ENCODE results near the gene KHK.

Gene KHK

DNA sequence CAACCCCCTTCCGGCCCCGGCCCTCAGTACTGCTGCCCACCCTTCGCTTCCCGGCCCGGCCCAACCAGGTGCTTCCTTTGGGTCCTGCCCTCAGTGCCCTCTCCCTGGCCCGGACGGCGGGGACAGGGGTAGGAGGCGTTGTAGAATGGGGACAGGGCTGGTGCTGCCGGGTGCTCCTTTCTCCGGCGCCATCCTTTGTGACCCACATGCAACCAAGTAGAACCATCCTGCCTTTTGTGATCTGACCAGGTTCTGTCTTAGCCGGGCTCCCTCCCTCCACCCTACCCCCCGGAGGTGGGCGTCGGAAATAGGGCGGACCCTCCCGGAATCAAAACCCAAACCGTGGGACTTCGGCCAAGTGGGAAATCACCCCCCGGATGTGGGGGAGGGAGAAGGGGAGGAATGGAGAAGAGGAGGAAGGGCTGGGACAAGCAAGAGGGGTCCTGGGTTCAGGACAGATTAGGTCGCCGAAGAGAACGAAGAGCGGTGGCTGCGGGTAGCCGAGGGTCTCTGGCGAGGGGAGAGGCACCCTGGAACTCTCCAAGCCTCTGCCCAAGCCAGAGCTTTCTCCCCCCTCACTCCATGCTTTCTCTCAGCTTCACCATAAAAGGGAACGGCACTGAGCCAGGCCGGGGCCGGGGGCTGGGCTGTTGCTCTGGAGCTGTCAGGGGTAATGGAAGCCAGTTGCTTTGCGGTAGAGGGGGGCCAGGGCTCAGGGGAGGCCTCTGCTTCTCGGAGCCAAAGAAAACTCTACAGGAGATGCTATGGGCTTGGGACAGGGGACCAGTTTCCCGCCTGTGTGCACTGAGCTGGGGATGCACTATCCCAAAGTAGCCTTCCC lies 14.4 kb upstream of the KHK start:
- no peak for TF ChIP-seq GATA2 (IDR thresholded peaks at IDR 0.05; ENCODE audit: low read depth, low read length)
- no peak for TF ChIP-seq GATA3 (IDR thresholded peaks at IDR 0.05; ENCODE audit: low read depth, low read length)

DNA sequence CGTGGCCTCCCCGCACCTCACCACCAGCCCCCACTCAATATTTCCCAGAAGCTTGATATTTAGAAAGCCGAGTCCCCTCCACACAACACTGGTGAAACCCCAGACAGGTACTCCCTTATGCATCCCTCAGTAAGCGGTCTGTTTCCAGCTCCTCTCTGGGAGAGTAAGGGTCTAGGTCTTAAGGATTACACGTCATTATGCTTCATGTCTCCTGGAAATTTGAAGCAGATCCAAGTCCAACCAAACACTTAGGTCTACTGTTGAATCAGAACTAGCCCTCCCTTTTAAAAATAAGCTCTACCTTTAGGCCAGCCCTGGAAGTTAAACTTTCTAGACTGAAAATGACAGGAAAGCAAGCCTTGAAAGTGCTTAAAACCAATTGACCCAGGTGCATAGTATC lies 13.7 kb upstream of the KHK start:
- TF ChIP-seq GATA3 (IDR thresholded peaks at IDR 0.05; ENCODE audit: low read depth, low read length) (no peak), GATA2 (IDR thresholded peaks at IDR 0.05; ENCODE audit: low read depth, low read length) (no peak)

DNA sequence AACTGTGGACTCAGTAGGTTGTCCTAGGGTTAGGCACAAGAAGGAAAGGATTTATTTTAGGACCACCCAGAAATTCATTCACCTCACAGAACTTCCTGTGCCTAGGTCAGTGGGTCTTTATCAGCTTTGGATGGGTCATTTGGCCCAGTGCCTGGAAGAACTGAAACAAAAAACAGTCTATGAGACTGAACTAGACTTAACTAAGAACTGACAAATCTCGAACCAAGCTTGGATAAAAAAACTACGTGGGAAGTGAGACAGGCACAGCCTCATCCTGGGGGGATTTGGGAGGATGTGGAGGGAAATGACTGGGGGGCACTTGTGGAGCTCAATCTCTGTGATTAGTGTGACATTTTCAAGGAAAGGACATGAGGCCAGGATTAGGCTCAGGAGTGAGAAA lies 12.8 kb upstream of the KHK start:
- TF ChIP-seq GATA3 (IDR thresholded peaks at IDR 0.05; ENCODE audit: low read depth, low read length): no peak
- TF ChIP-seq GATA2 (IDR thresholded peaks at IDR 0.05; ENCODE audit: low read depth, low read length): no peak

DNA sequence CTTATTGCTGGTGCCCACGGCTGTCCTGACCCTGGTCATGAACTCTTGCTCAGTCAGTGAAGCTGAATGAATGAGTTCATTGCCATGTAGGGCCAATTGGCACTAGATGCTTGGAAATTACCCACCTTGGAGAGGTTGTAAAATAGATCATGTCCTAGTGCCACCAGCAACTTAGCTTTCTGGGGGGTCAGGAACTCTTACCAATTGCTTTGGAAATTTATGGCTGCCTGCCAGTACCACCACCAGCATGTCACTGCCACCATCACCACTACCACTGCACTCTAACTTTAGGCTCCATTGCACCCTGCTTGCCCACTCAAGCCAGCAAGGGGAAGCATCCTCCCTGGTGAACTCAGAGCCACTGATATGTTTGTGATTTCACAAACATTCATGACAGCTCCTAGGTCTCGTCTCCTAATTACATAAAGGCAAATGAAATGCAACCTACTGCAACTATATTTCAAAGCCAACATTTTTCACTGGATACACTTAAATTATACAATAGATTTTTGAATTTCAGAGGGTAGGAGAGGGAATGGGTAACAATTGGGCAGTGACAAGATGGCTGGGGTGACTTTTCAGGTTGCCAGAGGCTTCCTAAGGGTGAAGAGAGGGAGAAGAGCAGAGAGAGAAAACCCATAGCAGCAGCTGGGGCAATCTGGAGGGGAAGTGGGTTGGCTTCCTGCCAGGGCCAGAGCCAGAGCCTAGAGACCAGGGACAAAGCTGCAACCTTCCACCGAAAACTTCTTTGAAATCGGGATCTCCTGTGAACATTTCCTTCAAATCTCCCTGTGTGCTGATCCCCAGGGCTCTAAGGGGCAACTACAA lies 11.6 kb upstream of the KHK start:
- TF ChIP-seq GATA2 (IDR thresholded peaks at IDR 0.05; ENCODE audit: low read depth, low read length) (no peak), GATA3 (IDR thresholded peaks at IDR 0.05; ENCODE audit: low read depth, low read length) (no peak)

DNA sequence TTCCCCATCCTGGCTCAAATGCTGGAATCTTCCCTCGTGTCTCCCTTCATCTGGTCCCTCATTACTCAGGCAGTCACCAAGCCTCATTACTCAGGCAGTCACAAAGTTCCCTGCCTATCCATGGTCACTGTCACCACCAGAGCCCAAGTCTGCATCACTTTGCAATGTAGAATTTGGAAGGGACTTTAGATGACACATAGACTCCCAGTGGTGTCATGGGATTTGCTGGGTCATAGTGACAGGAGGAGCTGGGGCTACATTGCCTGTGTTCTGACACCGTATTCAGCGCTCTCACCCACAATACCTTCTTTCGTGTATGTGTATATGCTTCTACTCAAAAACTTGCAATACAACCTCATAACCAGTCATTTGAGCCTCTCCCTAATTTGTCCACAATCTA lies 10.2 kb upstream of the KHK start:
- no peak for TF ChIP-seq GATA2 (IDR thresholded peaks at IDR 0.05; ENCODE audit: low read depth, low read length)
- no peak for TF ChIP-seq GATA3 (IDR thresholded peaks at IDR 0.05; ENCODE audit: low read depth, low read length)

DNA sequence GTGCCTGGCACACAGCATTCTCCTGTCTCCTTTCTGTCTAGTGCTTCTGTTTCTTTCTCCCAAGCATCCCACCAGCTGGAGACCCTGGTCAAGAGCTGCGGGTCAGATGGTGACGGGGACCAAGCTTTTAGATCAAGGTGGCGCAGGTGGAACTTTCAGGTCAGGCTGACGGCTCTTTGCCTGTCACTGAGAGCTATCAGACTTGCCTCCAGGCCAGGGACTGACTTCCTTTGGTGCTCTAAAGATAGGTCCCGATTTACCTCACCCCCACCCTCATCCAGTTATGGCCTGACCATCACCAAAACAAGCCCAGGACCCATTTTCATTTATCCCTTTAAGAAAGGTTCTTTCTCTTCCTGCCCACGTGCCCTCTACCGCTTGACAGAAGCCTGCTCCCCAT lies 9.3 kb upstream of the KHK start:
- no peak for TF ChIP-seq GATA3 (IDR thresholded peaks at IDR 0.05; ENCODE audit: low read depth, low read length)
- no peak for TF ChIP-seq GATA2 (IDR thresholded peaks at IDR 0.05; ENCODE audit: low read depth, low read length)

DNA sequence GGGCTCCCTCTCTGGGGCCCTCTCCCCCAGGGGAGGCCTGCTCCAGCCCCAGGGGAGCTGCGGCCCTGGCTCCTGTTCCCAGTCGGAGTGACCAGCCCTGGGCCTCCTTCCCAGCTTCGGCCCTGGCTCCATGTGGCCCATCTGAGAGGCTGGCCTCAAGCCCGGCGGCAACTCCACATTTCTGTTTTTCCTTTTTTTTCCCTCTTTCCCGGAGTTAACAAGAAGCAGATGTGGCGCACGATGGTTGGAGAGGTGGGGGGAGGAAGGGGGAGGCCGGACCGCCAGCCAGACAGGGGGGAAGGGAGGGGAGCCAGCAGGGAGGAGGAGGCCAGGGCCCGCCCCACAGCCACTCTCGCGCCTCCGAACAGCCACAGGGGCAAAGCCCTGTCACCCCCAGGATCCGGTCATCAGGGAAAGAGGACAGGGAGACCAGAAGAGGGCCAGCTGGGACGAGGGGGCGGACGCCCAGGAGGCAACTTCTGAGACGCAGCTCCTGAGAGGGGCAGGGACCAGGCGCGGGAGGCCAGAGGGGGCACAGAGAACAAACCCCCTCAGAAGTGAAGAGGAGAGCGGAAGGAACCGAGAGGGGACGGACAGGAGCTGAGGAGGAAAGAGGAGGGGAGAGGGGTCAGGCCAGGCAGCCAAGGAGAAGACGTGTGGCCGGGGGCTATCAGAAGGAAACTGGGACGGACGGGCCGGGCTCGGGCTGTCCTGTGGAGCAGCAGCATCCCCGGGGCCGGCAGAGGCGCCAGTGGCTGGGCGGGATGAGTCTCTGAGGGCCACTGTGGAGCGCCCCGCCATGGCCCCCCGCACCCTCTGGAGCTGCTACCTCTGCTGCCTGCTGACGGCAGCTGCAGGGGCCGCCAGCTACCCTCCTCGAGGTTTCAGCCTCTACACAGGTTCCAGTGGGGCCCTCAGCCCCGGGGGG lies 8.0 kb upstream of the KHK start, which contains the start of gene EMILIN1:
Gene EMILIN1 (plus strand): TSS at position 349 of the 928 bp plus-strand sequence. CDS start 451 bp downstream, at position 800.
- TF ChIP-seq GATA3 (IDR thresholded peaks at IDR 0.05; ENCODE audit: low read depth, low read length) (no peak), GATA2 (IDR thresholded peaks at IDR 0.05; ENCODE audit: low read depth, low read length) (no peak)

DNA sequence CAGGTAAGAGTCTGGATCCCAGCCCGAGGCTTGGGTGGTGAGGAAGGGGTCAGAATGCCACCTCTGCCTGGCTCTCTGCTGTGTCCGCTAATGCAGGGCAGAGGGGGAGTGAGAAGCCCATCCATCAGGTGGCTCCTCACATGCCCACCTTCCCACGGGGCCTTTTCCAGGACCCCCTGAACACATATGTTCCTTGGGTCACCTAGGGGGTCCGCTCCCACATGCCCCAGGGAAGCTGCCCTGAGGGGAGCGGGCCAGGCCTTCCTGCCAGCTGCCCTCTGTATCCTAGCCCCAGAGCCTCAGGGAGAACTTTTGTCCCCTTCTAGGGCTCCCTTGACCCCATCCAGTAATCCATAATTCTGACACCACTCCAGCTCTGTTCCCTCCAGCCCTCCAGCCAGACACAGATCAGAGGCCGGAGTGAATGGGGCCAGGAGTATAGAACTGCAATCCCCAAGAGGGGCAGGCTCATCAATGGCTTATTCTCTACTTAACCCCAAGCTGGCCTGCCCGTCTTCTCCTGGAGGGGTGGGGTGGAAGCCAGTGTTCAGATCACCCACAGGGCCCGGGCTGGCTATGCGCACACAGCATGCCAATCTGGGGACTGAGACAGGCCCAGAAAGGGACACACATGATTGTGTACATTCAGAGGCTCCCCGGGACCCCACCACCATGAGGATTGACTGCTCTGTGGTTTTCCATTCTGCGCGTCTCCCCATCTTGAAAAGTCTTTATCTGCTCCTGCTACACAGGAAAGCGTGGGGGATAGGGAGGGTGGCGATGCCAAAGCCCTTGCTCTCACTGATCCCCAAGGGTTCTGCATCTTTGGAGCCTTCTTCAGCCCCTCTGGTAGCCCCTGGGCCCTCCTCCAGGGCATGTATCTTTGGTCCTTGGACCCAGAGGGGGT lies 7.1 kb upstream of the KHK start:
- no peak for TF ChIP-seq GATA2 (IDR thresholded peaks at IDR 0.05; ENCODE audit: low read depth, low read length)
- no peak for TF ChIP-seq GATA3 (IDR thresholded peaks at IDR 0.05; ENCODE audit: low read depth, low read length)

DNA sequence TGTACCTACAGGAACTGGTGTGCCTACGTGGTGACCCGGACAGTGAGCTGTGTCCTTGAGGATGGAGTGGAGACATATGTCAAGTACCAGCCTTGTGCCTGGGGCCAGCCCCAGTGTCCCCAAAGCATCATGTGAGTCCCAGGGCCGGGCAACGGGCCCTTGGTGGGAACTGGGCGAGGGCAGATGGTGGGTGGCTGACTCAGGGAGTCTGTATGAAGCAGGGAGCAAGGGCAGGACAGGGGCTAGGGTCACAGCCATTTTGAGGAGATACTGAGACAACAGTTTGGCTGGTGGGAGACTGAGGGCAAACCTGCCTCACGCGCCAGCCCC lies 6.5 kb upstream of the KHK start:
- TF ChIP-seq GATA3 (IDR thresholded peaks at IDR 0.05; ENCODE audit: low read depth, low read length): no peak

DNA sequence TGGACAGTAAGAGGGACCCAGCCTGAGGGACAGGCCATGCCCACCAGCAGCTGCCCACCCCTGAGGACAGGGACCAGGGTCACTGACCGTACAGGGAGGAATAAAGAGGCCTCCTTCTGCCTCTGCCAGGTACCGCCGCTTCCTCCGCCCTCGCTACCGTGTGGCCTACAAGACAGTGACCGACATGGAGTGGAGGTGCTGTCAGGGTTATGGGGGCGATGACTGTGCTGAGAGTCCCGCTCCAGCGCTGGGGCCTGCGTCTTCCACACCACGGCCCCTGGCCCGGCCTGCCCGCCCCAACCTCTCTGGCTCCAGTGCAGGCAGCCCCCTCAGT lies 6.0 kb upstream of the KHK start:
- no peak for TF ChIP-seq GATA3 (IDR thresholded peaks at IDR 0.05; ENCODE audit: low read depth, low read length)
- no peak for TF ChIP-seq GATA2 (IDR thresholded peaks at IDR 0.05; ENCODE audit: low read depth, low read length)

DNA sequence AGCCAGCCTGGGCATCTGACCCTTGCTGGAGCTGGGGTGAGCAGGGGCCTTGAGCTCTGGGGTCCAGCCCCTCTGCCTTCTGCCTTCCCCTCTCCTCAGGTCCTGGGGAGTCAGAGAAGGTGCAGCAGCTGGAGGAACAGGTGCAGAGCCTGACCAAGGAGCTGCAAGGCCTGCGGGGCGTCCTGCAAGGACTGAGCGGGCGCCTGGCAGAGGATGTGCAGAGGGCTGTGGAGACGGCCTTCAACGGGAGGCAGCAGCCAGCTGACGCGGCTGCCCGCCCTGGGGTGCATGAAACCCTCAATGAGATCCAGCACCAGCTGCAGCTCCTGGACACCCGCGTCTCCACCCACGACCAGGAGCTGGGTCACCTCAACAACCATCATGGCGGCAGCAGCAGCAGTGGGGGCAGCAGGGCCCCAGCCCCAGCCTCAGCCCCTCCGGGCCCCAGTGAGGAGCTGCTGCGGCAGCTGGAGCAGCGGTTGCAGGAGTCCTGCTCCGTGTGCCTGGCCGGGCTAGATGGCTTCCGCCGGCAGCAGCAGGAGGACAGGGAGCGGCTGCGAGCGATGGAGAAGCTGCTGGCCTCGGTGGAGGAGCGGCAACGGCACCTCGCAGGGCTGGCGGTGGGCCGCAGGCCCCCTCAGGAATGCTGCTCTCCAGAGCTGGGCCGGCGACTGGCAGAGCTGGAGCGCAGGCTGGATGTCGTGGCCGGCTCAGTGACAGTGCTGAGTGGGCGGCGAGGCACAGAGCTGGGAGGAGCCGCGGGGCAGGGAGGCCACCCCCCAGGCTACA lies 4.4 kb upstream of the KHK start:
- no peak for TF ChIP-seq GATA2 (IDR thresholded peaks at IDR 0.05; ENCODE audit: low read depth, low read length)

DNA sequence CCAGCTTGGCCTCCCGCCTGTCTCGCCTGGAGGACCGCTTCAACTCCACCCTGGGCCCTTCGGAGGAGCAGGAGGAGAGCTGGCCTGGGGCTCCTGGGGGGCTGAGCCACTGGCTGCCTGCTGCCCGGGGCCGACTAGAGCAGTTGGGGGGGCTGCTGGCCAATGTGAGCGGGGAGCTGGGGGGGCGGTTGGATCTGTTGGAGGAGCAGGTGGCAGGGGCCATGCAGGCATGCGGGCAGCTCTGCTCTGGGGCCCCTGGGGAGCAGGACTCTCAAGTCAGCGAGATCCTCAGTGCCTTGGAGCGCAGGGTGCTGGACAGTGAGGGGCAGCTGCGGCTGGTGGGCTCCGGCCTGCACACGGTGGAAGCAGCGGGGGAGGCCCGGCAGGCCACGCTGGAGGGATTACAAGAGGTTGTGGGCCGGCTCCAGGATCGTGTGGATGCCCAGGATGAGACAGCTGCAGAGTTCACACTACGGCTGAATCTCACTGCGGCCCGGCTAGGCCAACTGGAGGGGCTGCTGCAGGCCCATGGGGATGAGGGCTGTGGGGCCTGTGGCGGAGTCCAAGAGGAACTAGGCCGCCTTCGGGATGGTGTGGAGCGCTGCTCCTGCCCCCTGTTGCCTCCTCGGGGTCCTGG lies 3.7 kb upstream of the KHK start:
- TF ChIP-seq GATA2 (IDR thresholded peaks at IDR 0.05; ENCODE audit: low read depth, low read length): no peak
- no peak for TF ChIP-seq GATA3 (IDR thresholded peaks at IDR 0.05; ENCODE audit: low read depth, low read length)
